Frontal cortex (tissue), 4 donors: ENCODE results near the gene PLPPR1. TPM values are rescaled to one million over a fixed set of nuclear protein-coding genes. Genes with fewer than 3 reads are reported as not detected.
"Not testable (repeated sequence)": the region's sequence is repeated elsewhere in the genome, so short reads cannot be mapped to it uniquely, and the experiment has no call there.

ENCODE experiments used
- DNase-seq, 2 donors: peaks; one replicate each; pipeline ENCODE4 v3.0.0; 2012; ENCODE audit warnings: low spot score in 2 of 2
- FAIRE-seq: peaks from 2 replicates; lab custom pipeline; 2012; peaks lifted over from hg19 to GRCh38; lab: Jason Lieb, UNC
- total RNA-seq: library from RNA; depleted of rRNA; stranded (reverse); fragments of >200 nt; gene quantifications from one replicate; pipeline ENCODE4 v1.2.3, GENCODE V29; 2014
- donor health status: control.
- donor health status: control.
- donor health status: control.

The PLPPR1 gene
- total RNA-seq, 1 donor from 2014 or later = 249 TPM

GRCh38 chr9:101115102-101115501, 86.6 kb downstream of the PLPPR1 start:
- FAIRE-seq (no peak), DNase-seq (no peak)

- DNase-seq (no peak), FAIRE-seq (no peak)
Observed at GRCh38 chr9:101117161-101117560, 88.6 kb downstream of the PLPPR1 start.

GRCh38 chr9:101119206-101119819, 90.8 kb downstream of the PLPPR1 start:
- DNase-seq (peak in 1 of 2 donors; percentile 12), FAIRE-seq (no peak)

DNA sequence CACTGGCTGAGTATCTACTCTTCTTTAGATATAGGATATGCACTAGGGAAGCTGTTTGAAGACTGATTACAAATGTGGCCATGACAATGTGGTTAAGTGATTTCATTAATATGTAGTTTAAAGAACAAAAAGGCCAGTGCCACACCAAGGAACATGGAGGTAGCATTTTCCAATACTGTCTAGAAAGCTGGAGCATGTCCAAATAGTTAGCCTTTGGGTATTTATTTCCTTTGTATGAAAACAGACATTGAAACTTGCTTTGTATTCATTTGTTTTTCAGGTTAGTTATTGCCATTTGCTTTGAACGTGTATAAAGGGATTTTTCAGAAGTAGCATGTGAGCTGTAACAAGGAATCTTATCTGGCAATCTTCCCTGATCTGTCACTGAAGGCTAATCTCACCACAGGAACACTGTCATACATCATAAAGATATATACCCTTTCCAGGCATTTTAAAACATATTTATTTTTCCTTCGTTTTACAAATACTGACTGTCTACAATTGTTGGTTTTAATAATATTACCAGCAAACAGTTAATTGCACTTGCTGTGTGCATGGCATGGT, 93.4 kb downstream of the PLPPR1 start:
- DNase-seq = no peak
- no peak for FAIRE-seq

DNA sequence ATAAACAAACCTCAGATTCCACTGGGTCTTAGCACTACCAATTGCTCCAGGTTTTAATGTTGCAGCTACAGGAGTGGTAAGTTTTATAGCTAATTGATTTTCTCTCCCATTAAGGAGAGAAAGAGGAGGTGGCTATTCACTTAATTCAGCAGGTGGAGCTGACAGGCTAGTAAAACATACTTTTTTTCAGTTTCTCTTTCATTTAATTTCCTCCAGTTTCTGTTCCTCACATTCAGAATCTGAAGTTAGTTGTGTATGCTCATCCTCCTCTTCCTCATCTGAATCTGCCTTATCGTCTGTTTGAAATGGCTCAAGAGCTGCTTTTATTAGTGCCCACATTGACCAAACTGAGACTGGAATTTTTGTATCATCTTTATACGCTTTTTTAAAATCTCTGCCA, 98.0 kb downstream of the PLPPR1 start:
- FAIRE-seq (no peak), DNase-seq (no peak)

GRCh38 chr9:101127369-101127768, 98.8 kb downstream of the PLPPR1 start:
- not testable (repeated sequence) for FAIRE-seq, DNase-seq

- DNase-seq = no peak
- FAIRE-seq = no peak
Observed at GRCh38 chr9:101128623-101129022, 100.1 kb downstream of the PLPPR1 start.

GRCh38 chr9:101130054-101130453, 101.5 kb downstream of the PLPPR1 start:
- FAIRE-seq (no peak), DNase-seq (no peak)

GRCh38 chr9:101131326-101131725, 102.8 kb downstream of the PLPPR1 start:
- DNase-seq (no peak), FAIRE-seq (no peak)

GRCh38 chr9:101132801-101133200, 104.3 kb downstream of the PLPPR1 start:
- no peak for FAIRE-seq
- no peak for DNase-seq

DNA sequence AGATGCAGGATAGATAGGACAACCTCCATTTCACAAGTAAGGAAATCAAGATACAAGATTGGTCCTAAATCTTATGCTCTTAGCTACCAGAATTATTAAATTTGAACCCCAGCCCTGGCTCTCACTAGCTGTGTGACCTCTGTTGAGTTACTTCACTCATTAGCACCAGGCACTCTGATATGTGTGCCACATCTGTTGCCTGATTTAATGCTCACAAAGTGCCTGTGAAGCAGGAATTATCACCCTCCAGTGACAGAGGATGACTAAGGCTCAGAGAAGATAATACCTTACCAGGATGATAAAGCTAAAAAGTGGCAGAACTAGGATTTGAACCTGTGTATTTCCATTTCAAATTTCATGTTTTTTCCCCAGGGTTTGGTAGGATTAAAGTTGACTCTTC, 110.0 kb downstream of the PLPPR1 start:
- DNase-seq (no peak), FAIRE-seq (no peak)

- FAIRE-seq (no peak), DNase-seq (no peak)
Observed at GRCh38 chr9:101139082-101139481, 110.6 kb downstream of the PLPPR1 start.

GRCh38 chr9:101140764-101141163, 112.2 kb downstream of the PLPPR1 start:
- no peak for DNase-seq
- no peak for FAIRE-seq

DNA sequence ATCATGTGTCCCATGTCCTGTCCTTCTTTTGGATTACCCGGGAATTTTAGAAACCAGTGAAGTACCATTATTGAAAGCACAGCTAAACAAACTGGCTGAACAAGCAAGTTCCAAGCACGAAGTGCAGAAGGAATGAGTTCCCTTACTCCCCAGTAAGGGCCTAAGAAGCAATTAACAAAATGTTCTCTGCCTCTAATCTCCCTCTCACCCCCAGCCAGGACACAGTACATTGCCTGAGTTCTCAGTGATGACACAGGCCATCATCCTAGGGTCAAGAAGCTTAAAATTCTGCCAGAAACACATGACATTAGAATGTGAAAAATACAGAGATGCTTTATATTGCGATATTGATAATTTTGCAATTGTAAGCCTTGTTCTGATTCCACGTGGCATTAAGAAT, 118.0 kb downstream of the PLPPR1 start:
- no peak for DNase-seq
- no peak for FAIRE-seq

DNA sequence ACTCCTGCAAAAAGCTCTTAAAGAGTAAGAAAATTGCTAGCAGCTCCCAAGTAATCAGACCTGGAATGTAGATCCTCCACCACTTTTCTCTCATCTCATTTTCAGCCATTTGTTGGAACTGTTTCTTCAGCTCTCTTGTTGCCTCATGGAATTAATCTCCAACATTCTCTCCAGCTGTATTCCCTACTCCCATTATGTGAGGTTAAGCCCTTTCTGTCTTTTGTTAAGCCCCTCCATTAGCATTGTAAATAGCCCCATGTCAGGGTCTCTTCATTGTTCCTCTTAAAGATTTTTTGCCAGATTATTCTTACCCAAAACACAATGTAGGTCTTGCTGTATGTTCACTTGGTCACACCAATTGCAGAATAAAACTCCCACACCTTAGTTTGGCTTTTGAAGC, 119.8 kb downstream of the PLPPR1 start:
- DNase-seq (no peak), FAIRE-seq (no peak)

DNA sequence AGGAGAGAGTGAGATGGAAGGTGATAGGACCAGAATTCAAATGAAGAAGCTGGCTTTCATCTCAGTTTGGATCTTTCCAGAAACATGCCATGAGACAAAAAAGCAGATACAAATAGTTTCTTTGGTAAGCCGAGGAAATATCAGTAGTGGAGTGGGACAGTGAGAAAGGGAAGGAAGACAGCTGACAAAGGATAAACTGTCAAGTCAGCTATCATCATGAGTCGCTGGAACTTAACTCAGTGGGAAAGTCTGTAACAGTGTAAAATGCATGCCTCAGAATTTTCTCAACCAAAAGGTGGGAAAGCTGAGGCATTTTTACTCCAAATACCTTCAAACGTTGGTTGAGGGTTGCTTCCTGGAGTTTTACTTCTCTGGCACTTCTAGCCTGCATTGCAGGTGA, 129.8 kb downstream of the PLPPR1 start:
- DNase-seq (no peak), FAIRE-seq (no peak)

DNA sequence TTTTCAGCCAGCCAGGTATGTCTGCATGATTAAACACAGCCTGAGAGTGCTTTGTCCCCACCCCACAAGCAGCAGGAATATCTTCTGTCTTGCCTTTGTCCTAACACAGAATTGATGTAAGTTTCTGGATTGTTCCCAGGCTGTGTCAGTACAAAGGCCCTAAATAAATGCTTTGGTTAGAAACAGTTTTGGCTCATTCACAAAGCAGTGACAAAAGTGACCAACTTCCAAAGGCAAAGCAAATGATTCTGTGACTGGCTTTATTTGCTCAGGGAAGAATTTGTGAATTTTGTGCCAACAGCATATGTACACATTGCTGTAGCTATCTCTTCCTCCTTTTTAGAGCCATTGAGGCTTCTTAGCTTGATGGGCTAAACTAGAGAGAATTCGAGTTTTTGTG, 133.7 kb downstream of the PLPPR1 start:
- peak in 1 of 2 donors; percentile 6 for DNase-seq
- peak; percentile 6 for FAIRE-seq

DNA sequence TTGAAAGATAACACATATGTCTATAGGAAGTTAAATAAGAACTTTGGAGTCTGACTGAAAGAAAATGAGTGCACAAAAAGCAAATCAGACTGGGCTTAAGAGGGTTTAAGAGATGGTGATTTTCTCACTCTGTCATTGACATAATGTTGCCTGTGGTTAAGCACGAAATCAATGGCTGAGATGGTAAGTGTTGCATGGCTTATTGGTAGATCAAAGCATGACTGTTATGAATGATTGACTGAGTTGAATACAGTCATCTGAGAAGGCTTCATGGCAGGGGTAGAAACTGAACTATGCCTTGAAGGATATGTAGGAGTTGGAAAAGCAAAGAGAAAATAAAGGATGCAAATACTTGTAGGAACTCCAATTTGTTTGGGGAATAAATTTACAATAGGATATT, 136.6 kb downstream of the PLPPR1 start:
- DNase-seq = no peak
- no peak for FAIRE-seq

DNA sequence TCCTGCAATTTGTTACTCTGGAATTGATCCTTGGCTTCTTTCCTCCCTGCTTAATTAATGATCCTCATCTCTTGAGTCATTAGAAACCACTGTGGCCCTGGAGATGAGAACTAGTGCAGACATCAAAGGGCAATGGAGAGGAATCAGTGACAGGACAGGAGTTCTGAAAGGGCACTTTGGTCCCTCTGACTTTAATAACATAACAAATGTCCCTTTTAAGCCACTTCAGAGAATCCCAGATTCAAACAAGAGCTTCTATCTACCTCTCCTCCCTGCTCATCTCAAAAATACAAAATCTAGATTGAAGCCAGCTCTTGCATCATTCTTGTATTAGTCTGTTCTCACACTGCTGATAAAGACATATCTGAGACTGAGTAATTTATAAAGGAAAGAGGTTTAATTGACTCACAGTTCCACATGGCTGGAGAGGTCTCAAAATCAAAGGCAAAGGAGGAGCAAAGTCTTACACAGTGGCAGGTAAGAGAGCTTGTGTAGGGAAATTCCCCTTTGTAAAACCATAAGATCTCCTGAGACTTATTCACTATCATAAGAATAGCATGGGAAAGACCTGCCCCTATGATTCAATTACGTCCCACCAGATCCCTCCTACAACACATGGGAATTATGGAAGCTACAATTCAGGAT, 139.1 kb downstream of the PLPPR1 start:
- FAIRE-seq (no peak), DNase-seq (no peak)

- FAIRE-seq (no peak), DNase-seq (no peak)
Observed at GRCh38 chr9:101172616-101173015, 144.1 kb downstream of the PLPPR1 start.

DNA sequence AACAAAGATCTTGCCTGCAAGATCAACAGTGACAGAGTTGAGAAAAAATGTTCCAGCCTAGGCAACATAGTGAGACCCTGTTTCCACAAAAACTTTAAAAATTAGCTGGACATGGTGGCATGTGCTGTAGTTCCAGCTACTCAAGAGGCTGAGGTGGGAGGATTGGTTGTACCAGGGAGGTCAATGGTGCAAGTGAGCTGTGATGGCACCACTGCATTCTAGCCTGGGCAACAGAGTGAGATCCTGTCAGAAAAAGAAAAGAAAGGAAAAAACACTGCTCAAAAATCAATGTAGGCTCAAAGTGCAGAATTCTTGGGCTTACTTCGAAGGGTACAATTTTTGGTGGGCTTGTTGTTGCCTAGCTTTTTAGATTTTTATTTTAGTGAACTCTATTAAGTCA, 145.4 kb downstream of the PLPPR1 start:
- FAIRE-seq (no peak), DNase-seq (no peak)

GRCh38 chr9:101176384-101176783, 147.9 kb downstream of the PLPPR1 start:
- DNase-seq = no peak
- no peak for FAIRE-seq
